ENCODE results near the gene YEATS4.

Gene YEATS4

DNA sequence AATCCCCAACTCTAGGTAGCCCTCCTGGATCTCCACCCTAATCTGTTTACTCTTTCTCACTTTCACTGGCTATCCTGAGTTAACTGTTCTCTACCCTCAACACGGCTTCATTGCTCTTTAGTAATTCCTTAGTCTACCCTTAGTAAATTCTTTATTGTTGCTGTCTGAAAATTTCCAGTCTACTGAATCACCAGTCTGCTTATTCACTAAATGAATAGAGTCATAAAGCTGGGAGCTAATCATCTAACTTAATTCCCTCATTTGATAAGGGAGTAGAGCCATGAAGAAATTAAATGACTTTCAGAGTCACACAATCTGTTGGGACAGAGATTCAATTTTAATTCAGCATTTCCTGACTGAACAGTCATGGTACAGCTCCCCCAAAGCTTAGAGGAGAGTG, 36.5 kb downstream of the YEATS4 start:
- FAIRE-seq = no peak

DNA sequence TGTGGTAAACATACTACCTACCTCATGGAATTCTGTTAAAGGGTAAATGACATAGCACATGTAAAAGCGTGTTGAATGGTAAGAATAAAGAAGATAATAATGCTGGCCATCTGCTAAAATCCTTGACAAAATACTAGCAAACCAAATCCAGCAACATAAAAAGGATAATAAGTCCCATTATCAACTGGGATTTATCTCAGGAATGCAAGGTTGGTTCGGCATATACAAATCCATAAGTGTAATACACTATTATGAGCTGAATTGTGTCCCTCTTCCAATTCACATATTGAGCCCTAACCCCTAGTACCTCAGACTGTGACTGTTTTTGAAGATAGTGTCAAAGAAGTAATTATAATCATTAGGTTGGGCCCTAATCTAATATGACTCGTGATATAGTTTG, 37.4 kb downstream of the YEATS4 start:
- FAIRE-seq = no peak

DNA sequence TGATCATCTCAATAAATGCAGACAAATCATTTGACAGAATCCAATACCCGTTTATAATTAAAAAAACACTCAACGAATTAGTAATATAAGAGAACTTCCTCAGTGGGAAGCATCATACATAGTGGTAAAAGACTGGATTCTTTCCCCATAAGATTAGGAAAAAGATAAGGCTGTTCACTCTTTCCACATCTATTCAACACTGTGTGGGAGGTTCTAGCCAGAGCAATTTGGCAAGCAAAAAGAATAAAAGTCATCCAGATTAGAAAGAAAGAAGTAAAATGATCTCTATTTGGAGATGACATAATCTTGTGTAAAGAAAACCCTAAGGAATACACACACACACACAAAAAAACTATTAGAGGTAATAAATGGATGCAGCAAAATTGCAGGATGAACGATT, 38.4 kb downstream of the YEATS4 start:
- FAIRE-seq = no peak

DNA sequence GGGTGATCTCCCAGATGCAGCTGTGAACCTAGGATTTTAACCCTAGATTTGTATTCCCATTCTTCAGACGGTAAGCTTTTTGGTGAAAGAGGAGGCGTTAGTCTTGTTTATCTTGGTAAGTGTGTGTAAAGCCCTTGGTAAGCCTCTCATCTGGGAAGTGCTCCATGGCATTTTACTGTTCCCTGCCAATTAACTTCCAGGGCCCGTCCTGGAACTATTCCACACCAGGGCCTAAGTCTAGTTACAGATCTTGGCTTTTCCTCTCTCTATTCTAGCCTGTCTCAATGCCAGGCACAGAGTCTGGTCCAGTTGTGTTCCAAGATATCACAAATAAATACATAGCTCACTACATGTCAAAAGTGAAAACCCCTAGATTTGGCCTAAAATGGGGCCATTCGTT, 42.4 kb downstream of the YEATS4 start:
- FAIRE-seq = no peak

DNA sequence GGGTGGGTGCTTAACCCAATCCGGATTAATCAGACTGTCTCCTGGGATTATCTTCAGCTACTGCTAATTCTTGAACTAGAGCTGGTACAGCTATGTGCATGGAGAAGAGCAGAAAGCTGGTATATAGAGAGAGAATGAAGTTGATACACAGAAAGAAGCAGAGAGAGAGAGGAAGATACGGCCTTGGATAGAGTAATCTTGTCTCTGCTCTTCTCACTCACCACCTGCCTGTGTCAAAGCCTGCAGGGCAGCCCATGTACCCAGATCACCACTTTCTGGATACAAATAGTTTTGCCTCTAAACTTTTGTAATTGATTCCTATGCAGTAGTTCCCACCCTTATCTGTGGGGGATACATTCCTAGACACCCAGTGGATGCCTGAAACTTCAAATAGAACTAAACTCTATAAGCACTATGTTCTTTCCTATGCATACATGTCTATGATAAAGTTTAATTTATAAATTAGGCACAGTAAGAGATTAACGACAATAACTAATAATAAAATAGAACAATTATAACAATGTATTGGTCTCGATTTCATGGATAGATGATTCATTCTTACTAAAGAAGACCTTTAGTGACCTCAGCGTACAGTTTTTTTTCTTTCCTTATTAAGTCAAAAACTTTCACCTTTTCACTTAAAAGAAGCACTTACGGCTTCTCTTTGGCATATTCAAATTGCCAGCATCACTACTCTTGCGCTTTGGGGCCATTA, 45.5 kb downstream of the YEATS4 start:
- no peak for FAIRE-seq

DNA sequence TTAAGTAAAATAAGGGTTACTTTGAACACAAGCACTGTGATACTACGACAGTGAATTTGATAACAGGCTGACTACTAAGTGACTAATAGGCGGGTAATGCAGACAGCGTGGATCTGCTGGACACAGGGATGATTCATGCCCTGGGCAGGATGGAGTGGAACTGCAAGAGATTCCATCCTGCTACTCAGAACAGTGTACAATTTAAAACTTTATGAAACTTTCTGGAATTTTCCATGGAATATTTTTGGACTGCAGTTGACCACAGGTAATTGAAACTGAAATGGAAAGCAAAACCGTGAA, 46.0 kb downstream of the YEATS4 start:
- FAIRE-seq = no peak

DNA sequence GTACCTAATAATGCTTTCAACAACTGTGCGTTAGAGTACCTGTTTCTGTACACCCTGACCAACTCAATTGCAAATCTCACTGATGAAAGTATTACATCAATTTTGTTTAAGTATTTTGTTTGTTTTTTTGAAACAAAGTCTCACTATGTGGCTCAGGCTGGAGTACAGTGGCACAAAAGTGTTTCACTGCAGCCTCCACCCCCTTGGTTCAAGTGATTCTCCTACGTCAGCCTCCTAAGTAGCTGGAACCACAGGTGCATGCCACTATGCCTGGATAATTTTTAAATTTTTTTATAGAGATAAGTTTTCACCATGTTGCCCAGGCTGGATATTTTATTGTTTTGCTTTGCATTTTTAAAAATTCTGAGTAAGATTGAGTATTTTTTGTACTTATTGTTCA, 46.7 kb downstream of the YEATS4 start:
- no peak for FAIRE-seq

DNA sequence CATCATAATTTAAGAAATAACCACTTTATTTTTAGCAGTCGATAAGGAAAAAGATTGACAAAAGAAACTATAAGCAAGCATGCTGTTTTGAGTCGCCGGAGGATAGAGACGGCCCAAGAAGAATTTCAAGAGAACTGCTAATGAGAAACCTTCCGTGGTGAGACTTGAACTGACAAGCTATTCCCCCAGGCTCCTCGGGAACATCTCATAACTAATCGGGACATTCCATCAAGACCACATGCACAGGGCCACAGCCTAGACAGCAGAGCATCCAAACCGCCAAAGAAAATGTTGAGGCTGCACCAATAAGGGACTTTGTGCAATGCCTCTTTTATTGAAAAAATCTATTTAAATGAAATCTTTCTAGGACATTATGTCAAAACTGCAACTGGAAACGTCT, 51.0 kb downstream of the YEATS4 start:
- no peak for FAIRE-seq

DNA sequence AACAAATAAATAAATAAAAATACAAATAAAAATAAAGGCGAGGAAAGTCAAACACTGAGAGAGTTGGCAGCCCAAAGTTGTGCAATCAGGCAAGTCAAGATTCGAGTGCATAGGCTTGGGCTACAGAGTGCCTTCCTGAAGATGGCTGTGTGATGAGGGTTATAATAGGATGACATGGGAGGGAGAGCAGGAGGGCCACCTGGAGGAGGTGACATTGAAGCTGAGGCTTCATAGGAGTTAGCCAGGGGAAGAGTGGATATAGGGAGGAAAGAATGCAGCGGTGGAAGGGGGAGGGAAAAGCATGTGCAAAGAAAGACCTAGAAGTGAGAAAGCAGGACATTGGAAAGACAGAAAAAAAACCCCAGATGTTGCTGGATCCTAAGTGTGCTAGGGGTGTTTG, 53.1 kb downstream of the YEATS4 start:
- FAIRE-seq = no peak

DNA sequence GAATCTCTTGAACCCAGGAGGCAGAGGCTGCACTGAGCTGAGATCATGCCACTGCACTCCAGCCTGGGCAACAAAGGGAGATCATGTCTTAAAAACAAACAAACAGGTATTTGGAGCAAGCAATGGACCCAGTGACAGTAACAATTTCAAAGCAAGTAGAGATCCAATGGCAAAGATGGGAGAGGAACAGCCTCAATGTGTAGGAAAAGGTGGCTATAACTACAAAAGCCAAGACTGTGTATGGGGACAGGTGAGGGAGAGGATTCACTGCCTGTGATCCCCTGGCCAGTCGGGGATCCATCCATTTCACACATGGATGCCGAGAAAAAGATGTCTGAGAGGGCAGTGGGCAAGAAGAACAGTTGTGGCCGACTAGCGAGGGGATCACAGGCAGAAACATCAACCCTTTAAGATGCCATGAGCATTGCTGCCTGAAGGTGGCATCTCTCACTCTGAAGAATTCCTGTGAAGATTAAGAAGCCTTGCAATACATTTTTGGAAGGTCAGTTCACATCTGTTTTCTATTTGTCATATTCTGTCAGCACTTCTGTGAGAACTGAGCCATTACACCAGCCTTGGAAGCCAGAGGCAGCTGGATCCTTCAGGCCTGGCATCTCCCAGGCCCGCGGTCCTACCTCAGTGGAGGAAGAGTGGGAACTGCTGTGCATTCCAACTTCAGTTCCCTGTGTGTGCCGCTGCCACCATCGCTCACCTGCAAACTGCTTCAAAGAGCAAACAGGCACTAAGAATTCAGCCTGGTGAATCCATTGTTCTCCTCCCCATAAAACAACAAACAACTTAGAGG, 56.1 kb downstream of the YEATS4 start:
- FAIRE-seq = peak; percentile 85

DNA sequence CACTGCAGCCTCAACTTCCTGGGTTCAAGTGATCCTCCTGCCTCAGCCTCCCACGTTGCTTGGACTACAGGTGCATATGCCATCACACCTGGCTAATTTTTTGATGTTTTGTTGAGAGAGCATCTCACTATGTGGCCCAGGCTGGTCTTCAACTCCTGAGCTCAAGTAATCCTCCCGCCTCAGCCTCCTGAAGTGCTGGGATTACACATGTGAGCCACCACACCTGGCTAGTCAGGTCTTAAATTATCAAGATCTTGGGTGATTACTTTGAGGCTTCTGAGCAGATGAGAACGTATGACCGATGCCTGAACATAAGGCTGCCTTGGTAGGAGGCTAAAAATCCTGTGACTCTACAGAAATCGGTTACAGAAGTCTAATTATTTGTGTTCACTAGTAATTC, 57.7 kb downstream of the YEATS4 start:
- FAIRE-seq = no peak

DNA sequence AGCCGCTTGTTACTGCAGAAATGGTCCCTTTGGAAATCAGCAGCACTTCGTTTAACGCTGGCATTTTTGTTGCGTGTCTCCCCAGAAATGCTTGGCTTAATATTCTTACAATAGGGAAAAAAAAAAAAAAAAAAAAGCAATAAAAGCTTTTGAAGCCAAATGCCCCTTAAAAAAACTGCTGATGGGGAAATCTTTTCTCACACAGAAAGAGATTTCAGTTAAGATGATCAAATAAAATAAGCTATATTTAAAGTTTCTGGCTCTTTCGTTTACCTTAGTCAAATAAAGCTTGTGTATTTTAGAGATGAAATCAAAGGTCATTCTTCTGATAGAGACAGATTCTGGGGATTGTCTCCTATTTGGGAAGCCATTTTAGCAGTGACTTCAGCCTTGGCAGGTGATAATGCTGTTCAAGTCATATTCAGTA, 58.2 kb downstream of the YEATS4 start:
- FAIRE-seq = peak; percentile 17

DNA sequence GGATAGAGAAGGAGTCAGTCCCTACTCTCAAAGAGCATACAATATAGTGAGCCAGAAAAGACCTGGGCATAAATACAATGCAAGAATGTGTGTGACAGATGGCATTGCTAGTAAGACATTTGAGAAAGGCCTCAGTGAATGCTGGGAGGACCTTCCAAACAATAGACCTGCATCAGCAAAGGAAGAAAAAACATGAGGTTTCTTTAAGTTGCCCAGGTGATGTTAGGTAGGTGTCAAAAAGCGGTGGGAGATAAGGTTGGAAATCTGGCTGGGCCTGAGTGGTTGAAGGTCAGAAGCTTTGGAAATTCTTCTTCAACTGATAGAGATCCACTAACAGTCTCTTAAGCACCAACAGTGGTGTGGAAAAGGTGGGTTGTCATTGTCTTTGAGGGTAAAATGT, 60.2 kb downstream of the YEATS4 start:
- no peak for FAIRE-seq

DNA sequence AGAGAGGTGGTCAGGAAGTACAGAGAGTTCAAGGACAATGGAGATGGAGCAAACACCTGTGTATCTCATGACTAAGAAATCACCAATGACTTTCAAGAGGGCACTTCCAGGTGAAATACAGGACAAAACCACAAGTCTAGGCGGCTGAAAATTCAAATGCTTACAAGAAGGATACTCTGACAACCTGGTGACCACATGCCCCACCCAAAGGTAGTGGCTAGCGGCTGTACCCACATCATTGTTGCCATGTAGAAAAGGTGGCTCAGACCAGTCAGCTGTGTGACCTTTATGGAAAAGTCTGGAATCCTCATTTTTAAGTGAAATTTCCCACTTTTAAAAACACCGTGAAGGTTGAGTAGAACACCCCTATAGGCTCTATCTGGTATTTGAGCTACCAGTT, 62.0 kb downstream of the YEATS4 start:
- no peak for FAIRE-seq

DNA sequence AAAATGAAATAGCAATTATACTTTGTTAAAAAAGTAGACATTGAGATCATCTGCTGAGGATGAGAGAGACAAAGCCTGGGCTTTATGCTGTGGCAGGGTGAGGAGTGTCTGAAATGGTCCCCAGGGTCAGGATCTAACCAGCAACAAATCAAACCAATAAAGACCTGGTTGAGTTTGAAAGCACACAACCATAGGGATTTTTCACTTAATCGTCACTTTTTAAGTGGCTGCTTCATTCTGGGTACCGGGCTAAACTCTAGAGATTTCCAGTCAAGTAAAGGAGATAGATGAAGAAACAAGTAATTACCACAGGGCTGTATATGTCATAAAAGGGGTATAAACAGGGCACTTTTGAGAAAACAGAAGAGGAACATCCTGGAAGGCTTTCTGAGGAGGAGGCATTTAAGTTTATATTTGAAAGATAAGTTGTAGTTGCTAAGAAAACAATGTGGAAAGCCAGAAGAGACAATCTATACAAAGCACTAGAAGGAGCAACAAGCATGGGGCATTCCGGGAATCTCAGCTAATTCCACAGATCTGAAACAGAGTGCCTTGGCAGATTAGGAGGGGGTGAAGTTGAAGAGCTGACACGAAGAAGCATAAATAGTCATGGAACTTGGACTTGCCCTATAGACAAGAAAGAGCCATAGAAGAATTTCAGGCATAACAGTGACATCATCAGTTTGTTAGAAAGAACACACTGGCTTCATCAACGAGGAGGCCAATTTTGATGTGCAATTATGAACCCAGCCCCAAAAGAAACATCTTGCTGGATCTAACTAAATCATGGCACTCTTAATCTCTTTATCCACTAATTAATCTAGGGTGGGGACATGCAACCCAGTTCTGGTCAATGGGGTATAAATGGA, 63.7 kb downstream of the YEATS4 start:
- no peak for FAIRE-seq

DNA sequence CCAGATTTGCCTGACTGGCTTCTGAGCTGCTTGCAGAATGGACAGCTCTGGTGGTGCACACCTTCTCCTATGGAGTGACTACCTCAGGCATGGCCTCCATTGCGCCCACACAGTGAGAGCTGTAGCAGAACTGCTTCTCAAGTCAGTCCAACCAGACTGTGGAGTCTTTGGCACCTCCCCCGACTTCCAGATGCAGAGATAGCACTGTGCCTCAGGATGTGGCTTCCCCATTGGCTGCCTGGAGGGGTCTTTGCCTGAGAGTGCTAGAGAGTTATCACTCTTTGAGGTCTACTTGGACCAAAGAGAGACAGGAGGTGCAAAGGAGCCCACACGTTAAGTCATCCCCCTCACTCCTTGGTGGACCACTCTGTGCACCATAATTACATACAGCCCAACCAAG, 65.9 kb downstream of the YEATS4 start:
- no peak for FAIRE-seq

DNA sequence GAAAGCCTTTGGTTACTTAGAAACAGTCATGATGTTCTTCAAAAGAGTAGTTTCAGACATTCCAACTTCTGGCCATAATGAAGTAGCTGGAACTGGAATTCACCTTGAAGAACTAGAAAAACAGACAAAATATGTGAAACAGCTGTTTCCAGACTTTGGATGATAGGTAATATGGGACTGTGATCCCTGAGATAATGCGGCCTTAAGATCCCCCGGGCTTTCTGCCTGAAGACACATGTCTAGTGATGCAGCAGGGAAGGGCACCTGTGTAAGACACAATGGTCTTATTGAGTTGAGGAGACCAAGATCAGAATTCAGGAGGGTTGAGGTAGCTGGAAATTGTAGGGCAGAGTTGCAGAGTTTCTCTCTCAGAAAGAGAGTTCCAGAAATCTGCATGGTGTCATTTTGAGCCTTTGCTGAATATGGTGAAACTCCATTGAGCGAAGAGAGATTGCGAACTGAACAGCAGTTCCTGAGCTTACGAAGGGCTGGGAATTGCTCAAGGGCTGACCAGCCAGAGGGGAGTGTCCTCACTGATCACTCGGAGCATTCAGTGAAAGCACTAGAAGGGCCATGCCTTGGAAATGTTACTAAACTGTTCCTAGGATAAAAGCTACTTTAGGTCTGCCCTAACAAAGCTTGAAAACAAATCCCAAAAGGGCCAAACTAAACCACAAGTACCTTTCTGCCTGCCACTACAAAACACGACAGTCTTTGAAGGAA, 69.0 kb downstream of the YEATS4 start:
- FAIRE-seq = no peak

DNA sequence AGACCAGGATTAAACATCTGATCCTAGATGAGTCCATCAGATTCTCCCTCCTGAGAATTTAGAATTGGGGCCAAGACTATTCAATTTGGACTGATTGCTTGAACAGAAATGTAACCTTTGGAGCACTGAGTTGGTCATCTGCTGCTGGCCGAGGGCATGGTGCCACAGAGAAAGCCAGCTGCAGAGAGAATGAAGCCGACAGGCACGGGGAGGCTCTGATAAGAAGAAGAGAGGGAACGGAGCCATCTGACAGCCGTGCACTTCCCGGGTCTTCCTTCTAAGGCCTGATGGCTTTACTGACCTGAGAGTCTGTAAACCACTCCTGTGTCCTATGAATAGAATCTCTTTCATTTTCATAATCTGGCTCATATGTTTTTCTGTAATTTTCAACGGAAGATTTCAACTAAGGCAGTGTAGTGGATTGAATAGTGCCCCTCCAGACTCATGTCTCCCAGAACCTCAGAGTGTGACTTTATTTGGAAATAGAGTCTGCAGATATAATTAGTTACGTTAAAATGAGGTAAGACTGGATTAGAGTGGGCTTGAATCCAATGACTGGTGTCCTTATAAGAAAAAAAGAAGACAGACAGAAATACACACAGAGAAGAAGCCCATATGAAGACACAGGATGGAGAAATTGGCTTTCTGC, 71.5 kb downstream of the YEATS4 start:
- no peak for FAIRE-seq

DNA sequence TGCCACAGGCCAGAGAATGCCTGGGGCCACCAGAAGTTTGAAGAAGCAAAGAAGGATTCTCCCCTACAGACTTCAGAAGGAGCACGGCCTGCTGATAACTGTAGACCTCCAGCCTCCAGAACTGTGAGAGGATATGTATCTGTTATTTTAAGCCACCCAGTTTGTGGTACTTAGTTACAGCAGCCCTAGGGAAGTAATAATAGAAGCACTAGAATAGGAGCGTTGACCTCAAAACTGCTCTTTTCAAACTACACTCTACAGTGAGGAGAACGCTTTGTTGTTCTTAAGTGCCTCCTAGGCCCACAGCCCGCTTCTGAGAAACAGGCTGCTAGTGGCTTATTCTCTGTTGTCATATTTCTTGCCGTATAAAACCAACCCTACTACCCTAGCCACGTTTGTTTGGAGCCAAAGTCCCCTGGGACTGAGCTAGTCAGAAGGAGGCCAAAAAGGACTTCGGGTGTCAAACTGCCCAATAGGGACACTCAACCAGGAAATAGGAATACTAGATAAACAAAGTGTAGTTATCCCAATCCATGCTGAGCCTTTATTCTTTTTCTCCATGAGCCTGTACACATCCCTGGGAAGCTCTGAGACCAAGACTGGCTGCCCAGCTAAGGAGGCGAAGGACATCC, 72.2 kb downstream of the YEATS4 start:
- no peak for FAIRE-seq

DNA sequence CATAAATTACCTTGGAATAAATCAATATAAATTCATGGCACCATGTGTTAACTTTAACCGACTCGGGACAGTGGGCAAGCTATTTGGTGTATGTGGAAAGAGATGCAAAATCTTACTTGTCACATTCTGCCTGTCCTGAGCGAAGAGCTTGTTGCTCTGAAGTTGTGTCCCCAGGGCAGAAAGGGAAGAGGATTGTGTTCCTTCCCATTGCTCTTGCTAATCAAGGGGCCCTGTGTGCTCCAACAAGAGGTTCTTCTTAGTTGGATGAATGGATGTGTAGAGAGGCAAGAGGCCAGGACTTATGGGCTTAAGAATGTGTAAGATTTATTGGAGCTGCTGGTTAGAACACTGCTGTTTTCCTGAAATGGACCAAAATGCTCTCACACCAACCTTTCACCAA, 74.1 kb downstream of the YEATS4 start:
- no peak for FAIRE-seq

DNA sequence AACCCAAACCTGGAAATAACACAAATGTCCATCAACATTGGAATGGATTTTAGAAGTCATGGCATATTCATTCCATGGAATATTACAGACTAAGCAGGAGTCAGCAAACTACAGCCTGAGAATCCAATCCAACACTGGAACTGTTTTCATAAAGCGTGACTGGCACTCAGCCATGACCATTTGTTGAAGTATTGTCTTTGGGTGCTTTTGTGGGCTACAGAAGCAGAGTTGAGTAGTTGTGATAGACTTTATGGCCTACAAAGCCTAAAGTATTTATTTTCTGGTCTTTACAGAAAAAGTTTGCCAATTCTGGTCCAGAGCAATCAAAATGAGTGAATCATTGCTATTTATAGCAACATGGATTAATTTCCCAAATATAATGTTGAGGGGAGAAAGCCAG, 76.1 kb downstream of the YEATS4 start:
- FAIRE-seq = no peak

DNA sequence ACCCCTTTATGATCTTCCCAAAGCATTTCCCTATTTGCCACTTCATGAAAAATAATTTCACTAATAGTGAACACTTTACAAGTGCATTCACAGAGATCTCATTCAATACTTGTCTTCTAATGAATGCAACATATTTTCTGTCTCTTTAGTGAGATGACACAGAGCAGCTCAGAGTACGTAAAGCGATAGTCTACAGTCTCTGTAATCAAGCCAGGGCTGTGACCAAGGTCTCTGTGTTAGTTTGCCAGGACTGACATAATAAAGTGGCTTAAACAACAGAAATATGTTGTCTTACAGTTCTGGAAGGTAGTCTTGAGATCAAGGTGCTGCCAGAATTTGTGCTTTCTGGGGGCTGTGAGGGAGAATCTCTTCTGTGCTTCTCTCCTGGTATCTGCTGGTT, 77.5 kb downstream of the YEATS4 start:
- FAIRE-seq = no peak
